Neuron (in vitro differentiated cells): ENCODE data around the gene ERP44.
"Not testable (repeated sequence)": the region's sequence is repeated elsewhere in the genome, so short reads cannot be mapped to it uniquely, and the experiment has no call there.

Experiments used
- H2AFZ ChIP-seq: one replicate; pipeline ENCODE4 v1.6.1; 2013; ENCODE audit warnings: low read depth, mild to moderate bottlenecking, inconsistent platforms, low read length, moderate library complexity
- H3K27me3 ChIP-seq: one replicate; pipeline ENCODE4 v1.6.1; 2013; ENCODE audit warnings: low read length; ENCODE audit not compliant: insufficient read depth
- H3K36me3 ChIP-seq: one replicate; pipeline ENCODE4 v1.6.1; 2013; ENCODE audit warnings: low read length; ENCODE audit not compliant: insufficient read depth
- H3K4me1 ChIP-seq: one replicate; pipeline ENCODE4 v1.6.1; 2013; ENCODE audit warnings: low read length; ENCODE audit not compliant: insufficient read depth
- H3K4me3 ChIP-seq: 2 replicates; pipeline ENCODE4 v1.5.1; 2013; ENCODE audit warnings: mild to moderate bottlenecking, low read length, moderate library complexity
- H3K9me3 ChIP-seq: one replicate; pipeline ENCODE4 v1.6.1; 2013; ENCODE audit warnings: low read length

Gene ERP44

GRCh38 chr9:100098887-100099721 is at the start of gene ERP44, which contains the start of gene INVS:
ERP44 (minus strand) TSS chr9:100099000; CDS start chr9:100098840, 160 bp downstream.
INVS (plus strand) TSS chr9:100099243; CDS start chr9:100104522, 5,279 bp downstream.
- Histone ChIP-seq H2AFZ (peak within 1 kb of the TSS; percentile 58), H3K4me1 (peaks cover 24% of the 10 kb centered on the region), H3K36me3 (peaks cover 13% of the 10 kb centered on the region), H3K4me3 (peak within 1 kb of the TSS; percentile 63), H3K9me3 (no peaks in the 10 kb centered on the region), H3K27me3 (no peaks in the 10 kb centered on the region)

DNA sequence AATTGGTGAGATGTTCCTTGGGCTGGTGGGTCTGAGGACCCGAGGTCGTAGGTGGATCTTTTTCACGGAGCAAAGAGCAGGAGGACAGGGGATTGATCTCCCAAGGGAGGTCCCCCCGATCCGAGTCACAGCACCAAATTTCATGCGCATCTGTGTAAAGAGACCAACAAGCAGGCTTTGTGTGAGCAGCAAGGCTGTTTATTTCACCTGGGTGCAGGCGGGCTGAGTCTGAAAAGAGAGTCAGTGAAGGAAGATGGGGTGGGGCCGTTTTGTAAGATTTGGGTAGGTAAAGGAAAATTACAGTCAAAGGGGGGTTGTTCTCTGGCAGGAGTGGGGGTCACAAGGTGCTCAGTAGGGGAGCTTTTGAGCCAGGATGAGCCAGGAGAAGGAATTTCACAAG is 47.2 kb upstream of the ERP44 start:
- H3K36me3 ChIP-seq, H3K27me3 ChIP-seq, H3K4me3 ChIP-seq, H2AFZ ChIP-seq, H3K9me3 ChIP-seq: not testable (repeated sequence)
- H3K4me1 ChIP-seq, result peaks cover 13% of the 10 kb centered on the region

DNA sequence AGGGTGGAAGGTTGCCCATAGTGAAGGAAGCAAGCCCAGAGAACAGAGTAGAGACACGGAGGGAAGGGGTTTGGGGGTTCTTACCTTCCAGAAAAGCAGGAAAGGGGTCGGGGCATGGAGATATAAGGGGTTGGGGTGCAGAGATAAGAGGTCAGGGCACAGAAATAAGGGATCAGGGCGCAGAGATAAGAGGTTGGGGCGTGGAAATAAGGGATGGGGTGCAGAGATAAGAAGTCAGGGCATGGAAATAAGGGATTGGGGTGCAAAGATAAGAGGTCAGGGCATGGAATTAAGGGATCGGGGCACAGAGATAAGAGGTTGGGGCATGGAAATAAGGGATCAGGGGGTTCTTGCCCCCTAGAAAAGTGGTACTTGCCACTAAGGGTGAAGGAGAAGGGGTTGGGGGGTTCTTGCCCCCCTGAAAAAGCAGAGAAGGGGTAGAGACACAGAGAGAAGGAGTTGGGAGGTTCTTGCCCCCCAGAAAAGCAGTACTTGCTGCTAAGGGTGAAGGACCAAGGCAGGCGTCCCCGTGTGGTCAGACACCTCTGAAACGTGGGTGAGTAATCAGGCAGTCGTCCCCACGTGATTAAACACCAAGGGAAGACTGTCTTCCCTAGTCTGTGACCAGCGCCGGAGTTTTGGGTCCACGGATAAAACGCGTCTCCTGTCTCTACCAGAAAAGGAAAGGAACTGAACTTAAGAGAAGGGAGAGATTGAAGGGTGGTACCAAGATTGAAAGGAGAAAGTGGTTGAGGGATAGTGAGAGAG is 46.6 kb upstream of the ERP44 start:
- H3K9me3 ChIP-seq, H3K27me3 ChIP-seq, H3K4me3 ChIP-seq, H3K4me1 ChIP-seq, H3K36me3 ChIP-seq, H2AFZ ChIP-seq: not testable (repeated sequence)

DNA sequence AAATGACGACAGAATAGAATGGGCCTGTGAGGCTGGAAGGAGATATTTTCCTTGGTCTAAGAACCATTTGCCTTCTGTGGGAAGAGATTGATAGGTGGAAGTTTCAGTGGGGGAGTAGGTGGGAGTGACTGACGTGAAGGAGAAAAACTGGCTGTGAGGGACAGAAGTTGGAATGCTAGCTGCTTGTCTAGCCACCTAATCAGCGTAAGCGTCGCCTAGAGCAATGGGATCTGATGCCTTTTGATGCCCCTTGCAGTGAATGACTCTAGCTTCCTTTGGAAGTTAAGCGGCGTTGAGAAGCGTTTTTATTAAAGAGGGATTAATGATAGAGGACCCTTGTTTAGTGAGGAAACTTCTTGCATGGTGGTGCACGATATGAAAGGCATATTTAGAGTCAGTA is 43.1 kb upstream of the ERP44 start:
- not testable (repeated sequence) for H3K9me3 ChIP-seq, H3K4me1 ChIP-seq, H2AFZ ChIP-seq, H3K36me3 ChIP-seq, H3K27me3 ChIP-seq, H3K4me3 ChIP-seq

- H3K36me3 ChIP-seq, H3K4me3 ChIP-seq, H3K9me3 ChIP-seq, H3K4me1 ChIP-seq, H3K27me3 ChIP-seq, H2AFZ ChIP-seq: not testable (repeated sequence)
Observed at GRCh38 chr9:100140303-100140702, 41.5 kb upstream of the ERP44 start.

- not testable (repeated sequence) for H3K36me3 ChIP-seq, H3K9me3 ChIP-seq, H2AFZ ChIP-seq, H3K4me3 ChIP-seq, H3K27me3 ChIP-seq, H3K4me1 ChIP-seq
Observed at GRCh38 chr9:100136799-100137198, 38.0 kb upstream of the ERP44 start.

DNA sequence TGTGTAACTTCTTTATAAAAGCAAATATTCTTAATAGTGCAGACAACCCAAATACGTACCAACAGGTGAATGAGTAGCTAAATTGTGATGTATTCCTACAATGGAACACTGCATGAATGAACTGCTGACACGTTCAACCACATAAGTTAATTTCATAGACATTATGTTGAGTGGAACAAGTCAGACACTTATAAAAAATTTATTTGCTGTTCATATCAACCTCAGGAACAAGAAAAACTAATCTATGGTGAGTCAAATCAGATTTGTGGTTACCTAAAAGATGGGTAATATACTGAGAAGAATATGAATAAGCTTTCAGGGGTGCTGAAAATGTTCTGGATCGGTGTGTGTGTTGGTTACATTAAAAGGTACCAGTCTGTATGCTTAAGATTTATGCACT is 35.9 kb upstream of the ERP44 start:
- no peaks in the 10 kb centered on the region for H3K9me3 ChIP-seq
- no peaks in the 10 kb centered on the region for H3K27me3 ChIP-seq
- H3K36me3 ChIP-seq, result peaks cover 7% of the 10 kb centered on the region
- no peak overlapping the region for H2AFZ ChIP-seq
- no peaks in the 10 kb centered on the region for H3K4me1 ChIP-seq
- no peak overlapping the region for H3K4me3 ChIP-seq

DNA sequence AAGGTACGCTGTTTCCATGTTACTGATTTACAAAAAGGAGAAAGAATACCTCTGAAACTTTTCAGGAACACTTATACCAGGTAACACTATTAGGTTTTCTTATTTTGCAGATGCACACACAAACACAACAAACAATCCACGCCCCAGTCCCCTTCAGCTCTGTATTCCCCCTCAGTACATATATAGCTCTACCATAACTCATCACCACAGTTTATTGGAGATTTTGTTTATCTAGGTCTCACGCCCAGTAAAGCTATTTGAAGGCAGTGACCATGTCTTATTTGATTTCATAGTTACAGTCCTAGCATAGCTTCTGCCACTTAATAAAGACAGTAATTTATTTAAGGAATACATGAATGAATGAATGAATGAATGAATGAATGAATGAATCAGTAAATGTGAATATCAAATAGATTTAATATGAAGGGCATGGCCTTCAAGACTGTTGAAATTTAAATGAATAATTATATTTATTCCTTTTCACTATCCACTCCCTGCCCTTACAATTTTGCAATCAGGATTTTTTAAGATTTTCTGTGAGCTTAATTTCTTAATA is 33.2 kb upstream of the ERP44 start:
- Histone ChIP-seq H3K4me3 (no peak overlapping the region), H3K4me1 (no peaks in the 10 kb centered on the region), H2AFZ (no peak overlapping the region), H3K9me3 (no peaks in the 10 kb centered on the region), H3K36me3 (peaks cover 15% of the 10 kb centered on the region), H3K27me3 (no peaks in the 10 kb centered on the region)

- peaks cover 15% of the 10 kb centered on the region for H3K36me3 ChIP-seq
- no peak overlapping the region for H3K4me3 ChIP-seq
- no peaks in the 10 kb centered on the region for H3K9me3 ChIP-seq
- H2AFZ ChIP-seq, result no peak overlapping the region
- H3K4me1 ChIP-seq, result no peaks in the 10 kb centered on the region
- no peaks in the 10 kb centered on the region for H3K27me3 ChIP-seq
Observed at GRCh38 chr9:100131216-100131615, 32.4 kb upstream of the ERP44 start.

DNA sequence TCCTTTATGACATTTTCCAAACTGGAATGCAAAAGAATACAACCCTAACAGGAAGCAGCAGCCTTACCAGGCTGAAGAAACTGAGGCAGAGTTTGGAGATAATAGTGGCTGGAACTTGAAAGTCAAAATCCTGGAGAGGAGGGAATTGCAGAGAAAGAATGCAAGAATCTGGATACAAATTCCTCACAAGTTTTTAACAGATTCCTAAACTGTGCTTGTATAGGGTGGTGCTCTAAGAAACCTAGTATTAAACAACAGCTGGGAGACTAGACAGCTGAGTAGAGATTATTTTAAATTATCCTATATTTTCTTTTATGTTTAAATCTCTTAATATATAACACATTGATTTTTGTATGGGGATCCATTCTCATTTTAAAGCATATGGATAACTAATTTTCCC is 31.0 kb upstream of the ERP44 start:
- H3K4me3 ChIP-seq, result no peak overlapping the region
- peaks cover 15% of the 10 kb centered on the region for H3K36me3 ChIP-seq
- no peaks in the 10 kb centered on the region for H3K27me3 ChIP-seq

GRCh38 chr9:100126423-100126822 is 27.6 kb upstream of the ERP44 start:
- H3K4me1 ChIP-seq, result no peaks in the 10 kb centered on the region
- H3K36me3 ChIP-seq, result peaks cover 10% of the 10 kb centered on the region
- H3K27me3 ChIP-seq, result no peaks in the 10 kb centered on the region
- H2AFZ ChIP-seq, result no peak overlapping the region
- H3K9me3 ChIP-seq, result no peaks in the 10 kb centered on the region
- no peak overlapping the region for H3K4me3 ChIP-seq

More for the DNA sequence above, 31.0 kb upstream of the ERP44 start:
- no peaks in the 10 kb centered on the region for H3K4me1 ChIP-seq
- no peaks in the 10 kb centered on the region for H3K9me3 ChIP-seq
- no peak overlapping the region for H2AFZ ChIP-seq

DNA sequence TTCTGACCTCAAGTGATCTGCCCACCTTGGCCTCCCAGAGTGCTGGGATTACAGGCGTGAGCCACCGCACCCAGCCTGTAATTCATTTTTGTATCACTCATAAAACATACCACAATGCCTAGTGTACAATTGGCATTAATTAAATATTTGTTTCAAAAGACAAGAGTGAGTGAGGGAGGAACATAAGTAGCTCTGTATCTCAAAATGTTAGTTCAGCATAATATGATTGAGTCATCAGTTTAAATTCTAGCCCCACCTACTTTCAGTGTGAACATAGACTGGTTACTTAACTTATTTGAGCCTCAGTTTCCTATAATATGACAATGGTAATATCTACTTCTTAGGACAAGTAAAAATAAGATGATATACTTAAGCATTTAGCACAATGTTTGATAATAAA is 27.1 kb upstream of the ERP44 start:
- H2AFZ ChIP-seq, result no peak overlapping the region
- H3K4me3 ChIP-seq, result no peak overlapping the region
- H3K9me3 ChIP-seq, result no peaks in the 10 kb centered on the region
- no peaks in the 10 kb centered on the region for H3K4me1 ChIP-seq
- H3K27me3 ChIP-seq, result no peaks in the 10 kb centered on the region
- H3K36me3 ChIP-seq, result peaks cover 15% of the 10 kb centered on the region

GRCh38 chr9:100125236-100125635 is 26.4 kb upstream of the ERP44 start:
- no peak overlapping the region for H3K4me3 ChIP-seq
- H2AFZ ChIP-seq, result no peak overlapping the region
- H3K4me1 ChIP-seq, result no peaks in the 10 kb centered on the region
- H3K36me3 ChIP-seq, result peaks cover 19% of the 10 kb centered on the region
- H3K27me3 ChIP-seq, result no peaks in the 10 kb centered on the region
- H3K9me3 ChIP-seq, result peaks cover 4% of the 10 kb centered on the region
